ENCODE data around the gene IGF2R. TPM values are rescaled to one million over a fixed set of nuclear protein-coding genes. Genes with fewer than 3 reads are reported as not detected.
"Not testable (repeated sequence)": the region's sequence is repeated elsewhere in the genome, so short reads cannot be mapped to it uniquely, and the experiment has no call there.

The IGF2R gene
- total and polyA plus RNA-seq, 8 donors: 11.0 to 54.0 (median 34.7) TPM

DNA sequence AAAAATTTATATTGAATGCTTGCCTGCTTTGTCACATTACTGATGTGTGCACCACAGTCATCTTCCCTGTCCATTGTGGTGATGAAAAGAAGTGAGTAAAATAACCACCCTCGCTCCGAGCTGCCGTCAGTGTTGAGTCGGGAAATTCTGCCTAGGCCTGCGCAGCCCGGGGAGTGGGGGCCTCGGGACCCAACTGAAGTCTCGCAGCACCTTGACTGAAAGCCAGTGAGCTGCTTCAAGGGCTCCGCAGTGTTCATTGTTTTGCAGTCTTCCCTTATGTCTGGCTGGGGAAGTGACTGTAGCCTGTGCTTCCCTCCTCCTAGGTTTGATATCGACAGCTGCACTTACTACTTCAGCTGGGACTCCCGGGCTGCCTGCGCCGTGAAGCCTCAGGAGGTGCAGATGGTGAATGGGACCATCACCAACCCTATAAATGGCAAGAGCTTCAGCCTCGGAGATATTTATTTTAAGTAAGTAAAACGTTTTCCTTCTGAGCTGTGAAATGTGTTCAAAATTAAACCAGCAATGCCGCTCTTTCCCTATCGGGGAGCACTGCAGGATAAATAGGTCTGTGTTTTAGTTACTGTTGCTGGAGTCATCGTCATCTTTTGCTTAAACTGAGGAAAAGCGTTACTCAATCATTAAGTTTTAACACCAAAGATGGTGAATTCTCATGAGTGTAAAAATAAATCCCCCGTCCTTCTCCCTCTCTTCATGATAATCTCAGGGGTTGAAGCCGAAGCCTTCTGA lies 120.1 kb downstream of the IGF2R start:
- Histone ChIP-seq H3K27me3 (no peaks in the 10 kb centered on the region), H3K4me3 (no peak overlapping the region), H3K36me3 (peaks cover 8 to 85% (median 36%) of the 10 kb centered on the region in 3 donors), H3K27ac (no peak overlapping the region), H3K9me3 (no peaks in the 10 kb centered on the region), H3K4me1 (no peaks in the 10 kb centered on the region)
- FAIRE-seq (no peak), ATAC-seq (no peak), DNase-seq (no peak)
- TF ChIP-seq CTCF (IDR thresholded peaks at IDR 0.05): no peak
- intact Hi-C loops (cut with DNase I): loop anchor here in 1 of 3 donors (10.0 kb wide), 1 partner anchor 366 kb away; no protein-coding TSS in a partner anchor
- WGBS, 2 donors: 89 to 90% methylated on average over 21 of the region's 21 CpGs

GRCh38 chr6:160089534-160089897 lies 120.6 kb downstream of the IGF2R start:
- no peak for TF ChIP-seq CTCF (IDR thresholded peaks at IDR 0.05)
- FAIRE-seq: no peak
- no peak for ATAC-seq
- intact Hi-C loops (cut with DNase I): loop anchor here in 1 of 3 donors (10.0 kb wide), 1 partner anchor 365 kb away; no protein-coding TSS in a partner anchor
- Histone ChIP-seq H3K27ac (no peak overlapping the region), H3K9me3 (no peaks in the 10 kb centered on the region), H3K4me3 (no peak overlapping the region), H3K4me1 (no peaks in the 10 kb centered on the region), H3K27me3 (no peaks in the 10 kb centered on the region), H3K36me3 (peaks cover 8 to 84% (median 36%) of the 10 kb centered on the region in 3 donors)
- WGBS, 2 donors: 97% methylated on average over 7 of the region's 7 CpGs
- DNase-seq: no peak

GRCh38 chr6:160090442-160091239 lies 121.8 kb downstream of the IGF2R start:
- peaks cover 4 to 73% (median 28%) of the 10 kb centered on the region in 3 donors for H3K36me3 ChIP-seq

GRCh38 chr6:160092176-160092575 lies 123.3 kb downstream of the IGF2R start:
- DNase-seq; FAIRE-seq; H3K27me3 ChIP-seq; H3K9me3 ChIP-seq; H3K27ac ChIP-seq; ATAC-seq; intact Hi-C loops (cut with DNase I); H3K4me3 ChIP-seq; H3K4me1 ChIP-seq: not testable (repeated sequence)
- 93 to 94% methylated on average over 6 of the region's 6 CpGs for WGBS, 2 donors
- peaks cover 4 to 69% (median 30%) of the 10 kb centered on the region in 3 donors for H3K36me3 ChIP-seq

More at GRCh38 chr6:160090442-160091239, 121.8 kb downstream of the IGF2R start:
- ATAC-seq; DNase-seq; H3K4me1 ChIP-seq; H3K4me3 ChIP-seq; intact Hi-C loops (cut with DNase I); H3K9me3 ChIP-seq; H3K27me3 ChIP-seq; FAIRE-seq; H3K27ac ChIP-seq: not testable (repeated sequence)
- WGBS, 2 donors: 93 to 95% methylated on average over 28 to 31 of the region's 32 CpGs

GRCh38 chr6:160092602-160093001 lies 123.7 kb downstream of the IGF2R start:
- intact Hi-C loops (cut with DNase I): no loop called here
- Histone ChIP-seq H3K9me3 (no peaks in the 10 kb centered on the region), H3K27me3 (no peaks in the 10 kb centered on the region), H3K4me3 (no peak overlapping the region), H3K4me1 (no peaks in the 10 kb centered on the region), H3K36me3 (peaks cover 4 to 70% (median 31%) of the 10 kb centered on the region in 3 donors), H3K27ac (no peak overlapping the region)
- 84 to 87% methylated on average over 10 of the region's 10 CpGs for WGBS, 2 donors
- FAIRE-seq (no peak), DNase-seq (no peak), ATAC-seq (no peak)
- TF ChIP-seq CTCF (IDR thresholded peaks at IDR 0.05): no peak
